ENCODE results near the gene KCNQ2.

DNA sequence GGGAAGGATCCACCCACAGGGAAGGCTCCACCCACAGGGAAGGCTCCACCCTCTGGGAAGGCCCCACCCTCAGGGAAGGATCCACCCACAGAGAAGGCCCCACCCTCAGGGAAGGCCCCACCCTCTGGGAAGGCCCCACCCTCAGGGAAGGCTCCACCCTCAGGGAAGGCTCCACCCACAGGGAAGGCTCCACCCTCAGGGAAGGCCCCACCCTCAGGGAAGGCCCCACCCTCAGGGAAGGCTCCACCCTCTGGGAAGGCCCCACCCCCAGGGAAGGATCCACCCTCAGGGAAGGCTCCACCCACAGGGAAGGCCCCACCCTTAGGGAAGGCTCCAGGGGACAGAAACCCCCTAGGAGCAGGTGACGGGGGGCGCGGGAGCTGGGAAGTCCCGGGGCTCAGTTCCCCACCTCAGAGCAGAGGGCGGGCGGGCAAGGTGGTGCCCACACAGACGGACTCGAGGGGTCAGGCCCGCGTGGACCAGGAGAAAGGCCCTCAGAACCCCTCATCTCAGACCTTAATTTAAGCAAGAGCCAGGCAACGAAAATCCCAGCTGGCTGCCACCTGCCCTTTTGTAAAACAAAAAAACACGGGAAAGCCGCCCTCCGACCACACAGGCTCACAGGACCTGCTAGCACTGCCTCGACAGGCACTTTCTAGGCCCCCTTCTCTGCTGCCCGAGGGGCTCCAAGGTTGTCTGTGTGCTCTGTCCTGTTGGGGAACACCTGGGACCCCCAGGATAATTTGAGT lies 39.7 kb downstream of the KCNQ2 start:
- TF ChIP-seq, protein P1, sequence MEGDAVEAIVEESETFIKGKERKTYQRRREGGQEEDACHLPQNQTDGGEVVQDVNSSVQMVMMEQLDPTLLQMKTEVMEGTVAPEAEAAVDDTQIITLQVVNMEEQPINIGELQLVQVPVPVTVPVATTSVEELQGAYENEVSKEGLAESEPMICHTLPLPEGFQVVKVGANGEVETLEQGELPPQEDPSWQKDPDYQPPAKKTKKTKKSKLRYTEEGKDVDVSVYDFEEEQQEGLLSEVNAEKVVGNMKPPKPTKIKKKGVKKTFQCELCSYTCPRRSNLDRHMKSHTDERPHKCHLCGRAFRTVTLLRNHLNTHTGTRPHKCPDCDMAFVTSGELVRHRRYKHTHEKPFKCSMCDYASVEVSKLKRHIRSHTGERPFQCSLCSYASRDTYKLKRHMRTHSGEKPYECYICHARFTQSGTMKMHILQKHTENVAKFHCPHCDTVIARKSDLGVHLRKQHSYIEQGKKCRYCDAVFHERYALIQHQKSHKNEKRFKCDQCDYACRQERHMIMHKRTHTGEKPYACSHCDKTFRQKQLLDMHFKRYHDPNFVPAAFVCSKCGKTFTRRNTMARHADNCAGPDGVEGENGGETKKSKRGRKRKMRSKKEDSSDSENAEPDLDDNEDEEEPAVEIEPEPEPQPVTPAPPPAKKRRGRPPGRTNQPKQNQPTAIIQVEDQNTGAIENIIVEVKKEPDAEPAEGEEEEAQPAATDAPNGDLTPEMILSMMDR (conservative IDR thresholded peaks at IDR 0.05; ENCODE audit: low read depth in 2 of 2): no peak
- TF ChIP-seq EZH2 (IDR thresholded peaks at IDR 0.05; ENCODE audit: low read depth, unreplicated experiment) (no peak), POLR2AphosphoS5 (IDR thresholded peaks at IDR 0.05; ENCODE audit: low read depth) (no peak), REST (IDR thresholded peaks at IDR 0.05; ENCODE audit: unreplicated experiment) (no peak)

Measured in GM23338 (cell line).